Smooth muscle cell of the brain vasculature (primary cell): Measurements from ENCODE around the gene MCOLN2.

ENCODE experiments used
- DNase-seq: peaks from one replicate; pipeline ENCODE4 v3.0.0-alpha.2; 2012; ENCODE audit warnings: low read depth, low spot score

Gene MCOLN2

GRCh38 chr1:84896279-84896678 lies 100.6 kb downstream of the MCOLN2 start:
- DNase-seq, result no peak

- DNase-seq, result no peak
These were observed 104.0 kb downstream of the MCOLN2 start, which contains the start of gene LPAR3 for GRCh38 chr1:84892705-84893618. TSS of gene LPAR3 (minus strand) at chr1:84893206. CDS start at chr1:84866120, 27,086 bp downstream.

- no peak for DNase-seq
These were observed 106.3 kb downstream of the MCOLN2 start for GRCh38 chr1:84890566-84890965.

GRCh38 chr1:84889437-84889836 lies 107.5 kb downstream of the MCOLN2 start:
- DNase-seq, result no peak

- no peak for DNase-seq
These were observed 108.2 kb downstream of the MCOLN2 start for GRCh38 chr1:84888753-84889152.

DNA sequence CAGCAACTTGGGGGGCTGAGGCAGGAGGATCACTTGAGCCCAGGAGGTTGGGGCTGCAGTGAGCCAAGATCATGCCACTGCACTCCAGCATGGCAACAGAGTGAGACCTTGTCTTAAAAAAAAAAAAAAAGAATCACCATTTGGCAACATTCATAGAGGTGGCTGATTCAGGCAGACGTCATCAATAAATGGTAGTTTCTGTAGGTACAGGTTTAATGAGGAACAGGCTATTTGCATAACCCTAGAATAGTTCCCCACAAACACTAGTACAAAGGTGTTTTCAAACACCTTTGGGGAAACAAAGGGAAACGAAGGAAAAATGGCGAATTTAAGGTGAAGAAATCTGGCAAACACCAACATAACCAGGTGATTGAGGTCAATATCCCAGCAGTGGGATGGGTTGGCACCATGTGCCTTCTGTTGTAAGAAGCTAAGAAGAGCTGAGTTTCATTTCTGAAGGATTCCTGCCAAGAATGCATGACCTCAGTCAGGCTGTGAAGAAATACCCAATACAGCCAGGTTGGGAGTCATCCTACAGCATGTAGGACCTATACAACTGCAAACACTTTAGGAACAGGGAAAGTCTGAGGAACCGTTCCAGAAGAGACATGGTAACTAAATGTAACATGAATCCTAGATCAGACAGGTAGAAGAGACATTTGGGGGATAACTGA lies 109.5 kb downstream of the MCOLN2 start:
- no peak for DNase-seq

GRCh38 chr1:84885469-84885868 lies 111.4 kb downstream of the MCOLN2 start:
- DNase-seq, result no peak

DNA sequence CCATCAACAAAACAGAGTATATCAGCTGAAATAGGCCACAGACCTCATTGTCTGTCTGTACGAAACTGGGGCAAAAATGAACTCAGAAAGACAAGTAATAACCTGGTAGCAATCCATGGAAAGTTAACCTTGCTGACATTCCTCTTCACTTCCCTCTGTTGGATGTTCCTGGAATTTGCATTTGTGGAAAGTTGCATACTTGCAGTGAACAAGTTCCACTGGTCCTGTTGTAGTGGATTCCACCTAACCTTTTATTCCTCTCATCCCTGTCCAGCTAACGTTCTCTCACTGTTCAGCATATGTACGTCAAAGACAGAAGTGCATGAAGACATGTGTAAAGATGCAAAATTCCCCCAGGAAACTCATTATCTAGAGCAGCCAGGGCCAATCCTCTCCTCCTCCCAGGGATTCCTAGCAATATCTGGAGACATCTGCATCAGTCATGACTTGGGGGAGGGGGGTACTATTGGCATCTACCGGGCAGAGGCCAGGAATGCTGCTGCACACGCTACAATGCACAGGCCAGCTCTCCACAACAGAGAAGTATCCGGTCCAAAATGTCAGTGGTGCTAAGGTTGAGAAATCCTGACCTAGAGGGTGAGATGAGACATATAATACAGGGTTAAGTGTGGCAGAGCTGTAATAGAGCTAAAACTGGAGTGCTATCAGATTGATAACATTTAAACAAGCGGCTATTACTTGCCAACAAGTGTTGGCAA lies 112.1 kb downstream of the MCOLN2 start:
- DNase-seq, result no peak

GRCh38 chr1:84883286-84883685 lies 113.6 kb downstream of the MCOLN2 start:
- DNase-seq, result no peak

GRCh38 chr1:84877592-84877991 lies 119.3 kb downstream of the MCOLN2 start:
- DNase-seq, result no peak

GRCh38 chr1:84876353-84876752 lies 120.6 kb downstream of the MCOLN2 start:
- DNase-seq, result no peak
